HuH-7.5 (cell line): ENCODE results near the gene PIERCE2.
"Not testable (repeated sequence)": the region's sequence is repeated elsewhere in the genome, so short reads cannot be mapped to it uniquely, and the experiment has no call there.

Source experiments
- DNase-seq: peaks from one replicate; pipeline ENCODE4 v3.0.0; 2011; ENCODE audit warnings: low spot score

Gene PIERCE2, protein sequence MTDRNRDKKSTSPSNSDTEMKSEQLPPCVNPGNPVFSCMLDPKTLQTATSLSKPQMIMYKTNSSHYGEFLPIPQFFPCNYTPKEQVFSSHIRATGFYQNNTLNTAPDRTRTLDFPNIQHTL

GRCh38 chr15:55408012-55408928 lies at the start of gene PIERCE2, which contains the start of gene CCPG1:
TSS of gene PIERCE2 (plus strand) at chr15:55408495. CDS start at chr15:55408769, 274 bp downstream.
TSS of gene CCPG1 (minus strand) at chr15:55408359. CDS start at chr15:55389424, 18,935 bp downstream.
- DNase-seq = peak; percentile 72

GRCh38 chr15:55360256-55360655 lies 48.0 kb upstream of the PIERCE2 start:
- DNase-seq = no peak

GRCh38 chr15:55361048-55361447 lies 47.2 kb upstream of the PIERCE2 start:
- no peak for DNase-seq

DNA sequence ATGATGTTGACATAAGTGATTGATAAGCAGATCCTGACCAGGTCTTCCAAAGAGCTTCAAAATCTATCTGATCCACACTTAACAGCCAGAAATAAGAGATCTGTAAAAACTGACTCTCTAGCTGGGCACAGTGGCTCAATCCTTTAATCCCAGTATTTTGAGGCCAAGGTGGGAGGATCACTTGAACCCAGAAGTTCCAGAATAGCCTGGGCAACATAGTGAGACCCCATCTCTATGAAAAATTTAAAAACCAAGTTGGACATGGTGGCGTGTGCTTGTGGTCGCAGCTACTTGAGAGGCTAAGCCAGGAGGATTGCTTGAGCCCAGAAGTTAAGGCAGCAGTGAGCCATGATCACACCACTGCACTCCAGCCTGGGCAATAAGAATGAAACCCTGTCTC lies 45.7 kb upstream of the PIERCE2 start:
- DNase-seq = no peak

DNA sequence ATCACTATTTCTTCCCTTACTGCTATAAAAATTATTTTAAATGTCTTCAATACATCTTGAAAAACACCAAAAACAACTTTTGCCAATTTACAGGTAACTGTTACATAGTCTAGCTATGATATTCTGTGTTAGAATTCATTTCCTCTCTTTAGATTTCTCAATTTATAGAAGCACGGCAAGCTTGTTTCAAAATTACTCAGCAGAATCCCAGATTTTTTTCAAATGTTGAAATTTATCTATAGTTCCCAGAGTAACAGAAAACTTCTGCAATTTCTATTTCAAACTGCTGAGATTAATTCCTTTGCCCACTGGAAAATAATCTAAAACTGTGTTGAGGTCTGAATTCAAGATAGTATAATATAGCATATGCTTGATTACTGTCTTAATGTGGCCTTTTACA lies 41.3 kb upstream of the PIERCE2 start:
- DNase-seq = no peak

DNA sequence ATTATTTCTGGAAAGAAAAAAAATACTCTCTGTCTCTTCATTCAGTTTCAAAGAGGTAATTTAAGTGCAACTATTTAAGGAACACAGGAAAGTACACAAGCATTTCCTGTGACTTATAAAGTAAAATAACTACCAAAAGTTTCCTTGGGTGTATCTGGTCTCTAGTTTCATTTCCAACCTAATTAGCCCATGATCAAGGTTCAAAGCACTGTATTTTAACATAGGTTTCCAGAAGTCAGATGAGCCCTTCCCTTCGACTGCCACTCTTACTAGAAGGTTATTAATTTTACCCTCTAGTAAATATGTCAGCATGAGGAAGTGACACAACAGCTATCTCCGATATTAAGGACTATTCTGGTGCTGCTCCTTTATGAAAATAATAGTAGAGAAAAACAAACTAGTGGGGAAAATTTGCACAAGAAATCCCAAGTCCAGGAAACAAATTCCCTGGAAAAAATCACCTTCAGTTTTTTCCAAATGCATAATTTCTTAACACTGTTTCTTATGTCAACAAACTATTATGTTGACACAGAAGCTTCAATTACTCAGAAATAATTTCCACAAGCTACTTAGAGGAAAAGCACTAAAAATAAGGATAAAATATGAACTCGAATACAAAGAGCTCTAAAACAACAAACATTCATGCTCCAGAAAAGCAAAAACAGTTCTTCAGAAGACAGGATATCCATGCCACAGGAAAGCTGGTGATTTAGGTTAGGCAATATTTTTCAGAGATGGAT lies 35.4 kb upstream of the PIERCE2 start:
- DNase-seq = no peak

GRCh38 chr15:55379095-55379494 lies 29.2 kb upstream of the PIERCE2 start:
- DNase-seq = no peak

- no peak for DNase-seq
Observed at GRCh38 chr15:55381595-55381994, 26.7 kb upstream of the PIERCE2 start.

GRCh38 chr15:55383687-55384086 lies 24.6 kb upstream of the PIERCE2 start:
- no peak for DNase-seq

DNA sequence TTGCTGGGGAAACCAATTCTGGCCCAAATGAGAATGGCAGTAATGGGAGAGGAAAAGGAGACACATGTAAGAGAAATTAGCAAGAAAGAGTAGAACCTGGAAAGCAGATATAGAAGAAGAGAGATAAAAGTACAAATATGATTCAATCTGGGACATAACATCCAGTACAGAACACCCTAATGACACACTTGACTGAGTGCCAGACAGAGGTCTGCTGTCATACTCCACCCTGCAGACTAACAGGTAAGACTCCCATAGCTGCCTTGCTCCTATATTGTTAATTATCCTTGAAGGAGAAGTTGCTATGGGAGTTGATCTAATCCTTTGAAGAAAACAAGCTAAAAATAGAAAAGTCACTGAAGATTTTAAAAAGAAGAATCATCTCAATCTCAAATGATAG lies 21.3 kb upstream of the PIERCE2 start:
- DNase-seq = no peak

GRCh38 chr15:55389264-55389607 lies 19.1 kb upstream of the PIERCE2 start:
- DNase-seq = no peak

DNA sequence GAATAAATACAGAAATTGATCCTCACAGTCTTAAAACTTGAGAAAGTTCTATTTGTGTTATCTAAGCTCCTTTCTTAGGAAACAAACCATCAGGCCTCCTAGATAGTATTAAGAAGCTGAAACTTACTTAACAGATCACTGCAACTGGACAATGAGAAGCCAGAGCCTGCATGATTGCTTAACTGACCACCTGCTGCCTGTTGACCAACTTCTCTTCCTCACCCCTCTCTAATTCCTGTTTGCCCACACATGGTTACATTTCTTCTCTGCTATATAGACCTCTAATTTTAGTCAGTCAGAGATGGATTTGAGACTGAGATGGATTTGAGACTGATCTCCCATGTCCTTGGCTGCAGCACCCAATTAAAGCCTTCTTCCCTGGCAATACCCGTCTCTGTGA lies 13.6 kb upstream of the PIERCE2 start:
- DNase-seq = no peak

DNA sequence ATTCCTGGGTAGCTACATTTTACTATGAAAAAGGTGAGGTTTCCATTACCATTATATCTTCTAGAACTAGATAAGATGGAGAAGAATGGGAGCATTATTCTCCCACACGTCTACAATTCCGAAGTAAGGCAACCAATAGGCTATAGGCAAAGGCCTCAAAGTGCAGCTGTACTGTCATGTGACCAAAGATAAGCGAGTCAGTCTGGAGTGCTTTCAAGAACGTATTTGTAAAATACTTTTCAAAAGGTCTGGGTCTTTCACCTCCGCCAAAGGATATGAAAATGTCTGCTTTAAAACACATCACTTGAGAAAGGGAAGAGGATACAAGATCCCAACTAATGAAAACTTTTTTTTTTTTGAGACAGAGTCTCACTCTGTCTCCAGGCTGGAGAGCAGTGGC lies 10.1 kb upstream of the PIERCE2 start:
- DNase-seq = no peak

DNA sequence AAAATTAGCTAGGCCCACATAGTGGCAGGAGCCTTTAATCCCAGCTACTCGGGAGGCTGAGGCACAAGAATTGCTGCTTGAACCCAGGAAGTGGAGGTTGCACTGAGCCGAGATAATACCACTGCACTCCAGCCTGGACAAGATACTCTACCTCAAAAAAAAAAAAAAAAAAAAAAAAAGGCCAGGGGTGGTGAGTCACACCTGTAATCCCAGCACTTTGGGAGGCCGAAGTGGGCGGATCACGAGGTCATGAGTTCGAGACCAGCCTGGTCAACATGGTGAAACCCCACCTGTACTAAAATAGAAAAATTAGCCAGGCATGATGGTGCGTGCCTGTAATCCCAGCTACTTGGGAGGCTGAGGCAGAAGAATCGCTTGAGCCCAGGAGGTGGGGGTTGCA lies 8.2 kb upstream of the PIERCE2 start:
- not testable (repeated sequence) for DNase-seq

DNA sequence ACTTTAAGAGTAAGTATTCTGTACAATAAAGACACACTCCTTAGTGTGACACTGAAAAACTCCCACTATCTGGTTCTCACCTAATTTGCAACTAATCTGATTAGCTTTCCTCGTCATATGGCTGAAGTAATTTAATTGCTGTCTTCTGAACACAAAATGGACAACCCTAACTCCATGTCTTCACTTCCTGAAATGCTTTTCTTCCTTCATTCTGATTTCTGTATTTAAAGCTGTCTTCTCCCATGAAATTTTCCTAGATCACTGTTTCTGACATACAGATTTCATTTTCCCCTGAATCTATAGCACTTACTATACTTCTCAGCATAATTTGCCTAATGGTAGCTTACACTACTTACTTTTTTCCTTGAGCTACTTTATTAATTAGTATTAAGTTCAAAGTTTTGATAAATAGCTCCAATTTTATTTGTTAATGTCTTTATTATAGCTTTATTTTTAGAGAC lies 6.5 kb upstream of the PIERCE2 start:
- no peak for DNase-seq

- no peak for DNase-seq
Observed at GRCh38 chr15:55402707-55403106, 5.6 kb upstream of the PIERCE2 start.

GRCh38 chr15:55403531-55403930 lies 4.8 kb upstream of the PIERCE2 start:
- DNase-seq = peak; percentile 24

DNA sequence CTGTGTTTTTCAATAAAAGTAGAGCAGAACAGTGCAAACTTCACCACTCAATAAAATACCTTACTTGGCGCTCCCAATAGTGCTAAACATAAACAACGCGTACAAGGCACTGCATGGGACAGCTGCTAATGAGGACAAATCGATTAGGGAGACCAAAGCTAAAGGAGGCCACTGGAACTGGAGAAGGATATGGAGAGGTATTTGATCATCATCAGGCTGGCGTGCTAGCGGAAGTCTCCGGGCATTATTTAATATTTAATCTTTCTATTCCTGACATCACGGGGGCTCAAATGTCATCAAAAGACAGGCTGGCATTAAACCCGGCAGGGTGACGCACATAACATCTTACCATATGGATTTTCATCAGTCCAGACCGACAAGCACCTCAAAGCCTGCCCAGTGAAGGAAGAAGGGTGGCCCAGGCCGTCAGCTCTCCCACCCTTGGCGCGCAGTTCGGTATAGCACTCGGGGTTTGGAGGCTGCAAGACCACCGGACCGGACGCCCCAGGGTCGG lies 740 bp upstream of the PIERCE2 start:
- peak; percentile 20 for DNase-seq

DNA sequence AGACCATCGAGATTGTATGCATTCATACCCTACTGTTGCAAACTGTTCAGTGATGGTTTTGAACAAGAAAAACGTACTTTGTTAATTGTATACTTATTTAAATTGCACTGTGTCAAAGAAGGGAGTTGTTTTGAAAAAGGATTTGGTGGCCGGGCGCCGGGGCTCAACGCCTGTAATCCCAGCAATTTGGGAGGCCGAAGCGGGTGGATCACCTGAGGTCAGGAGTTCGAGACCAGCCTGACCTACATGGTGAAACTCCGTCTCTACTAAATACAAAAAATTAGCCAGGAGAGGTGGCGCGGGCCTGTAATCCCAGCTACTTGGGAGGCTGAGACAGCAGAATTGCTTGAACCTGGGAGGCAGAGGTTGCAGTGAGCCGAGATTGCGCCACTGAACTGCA lies 681 bp downstream of the PIERCE2 start:
- not testable (repeated sequence) for DNase-seq

DNA sequence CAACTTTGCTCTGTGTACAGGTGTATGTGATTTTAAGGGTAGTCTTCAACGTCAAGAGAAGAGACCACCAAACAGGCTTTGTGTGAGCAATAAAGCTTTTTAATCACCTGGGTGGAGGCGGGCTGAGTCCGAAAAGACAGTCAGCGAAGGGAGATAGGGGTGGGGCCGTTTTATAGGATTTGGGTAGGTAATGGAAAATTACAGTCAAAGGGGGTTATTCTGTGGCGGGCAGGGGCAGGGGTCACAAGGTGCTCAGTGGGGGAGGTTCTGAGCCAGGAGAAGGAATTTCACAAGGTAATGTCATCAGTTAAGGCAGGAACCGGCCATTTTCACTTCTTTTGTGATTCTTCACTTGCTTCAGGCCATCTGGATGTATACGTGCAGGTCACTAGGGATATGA lies 9.4 kb downstream of the PIERCE2 start:
- not testable (repeated sequence) for DNase-seq

- DNase-seq = no peak
Observed at GRCh38 chr15:55420171-55420866, 12.0 kb downstream of the PIERCE2 start.

- no peak for DNase-seq
Observed at GRCh38 chr15:55422089-55422488, 13.8 kb downstream of the PIERCE2 start.
